Inflammatory macrophage treated with lipopolysaccharide for 1 hour (primary cell): ENCODE data around the gene ATOX1.
A peak's percentile ranks its signal among the peaks of the same experiment; 100 is the strongest.

Experiments used
- DNase-seq, 2 donors: peaks; one replicate each; pipeline ENCODE4 v3.0.0-alpha.2; 2020 to 2022

Gene ATOX1

DNA sequence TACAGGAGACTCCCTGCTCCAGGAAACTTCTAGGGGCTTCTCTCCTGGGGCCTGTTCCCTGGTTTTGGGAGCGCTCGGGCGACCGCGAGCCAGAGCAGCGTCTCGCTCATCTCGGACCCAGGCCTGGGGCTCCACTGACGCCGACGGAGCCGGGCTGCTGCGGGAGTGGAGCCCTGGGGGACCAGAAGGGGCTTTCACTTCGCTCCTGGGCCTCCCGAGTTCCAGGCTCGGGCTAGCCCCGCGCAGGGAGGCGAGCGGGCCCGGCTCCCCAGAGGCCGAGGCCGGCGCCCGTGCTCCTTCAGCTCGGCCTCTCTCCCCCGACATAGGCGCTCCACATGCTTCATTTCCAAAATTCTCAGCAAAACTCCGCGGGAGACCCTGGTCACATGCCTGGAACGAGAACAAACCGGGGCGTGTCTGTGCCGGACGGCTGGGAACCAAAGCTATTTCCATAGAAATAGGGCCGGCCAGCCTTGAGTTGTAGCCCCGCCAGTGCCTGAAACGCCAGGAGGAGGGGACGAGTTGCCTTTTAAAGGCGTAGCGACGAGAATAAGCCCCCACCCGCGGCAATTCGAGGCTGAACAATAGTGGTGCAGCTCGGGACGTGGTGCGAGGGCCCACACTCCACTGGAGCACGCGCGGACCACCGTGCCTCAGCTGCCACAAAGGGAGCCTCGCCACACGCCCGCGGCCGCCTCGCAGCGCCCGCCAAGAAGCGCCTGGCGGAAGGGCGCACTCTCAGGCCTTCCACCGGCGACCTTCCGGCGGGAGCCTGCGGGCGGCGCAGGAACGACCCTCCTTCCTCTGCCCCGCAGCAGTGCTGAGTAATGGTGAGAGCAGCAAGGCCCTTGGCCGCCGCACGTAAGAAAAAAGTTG, 12.2 kb upstream of the ATOX1 start:
- DNase-seq = peak; percentile 52 to 53

DNA sequence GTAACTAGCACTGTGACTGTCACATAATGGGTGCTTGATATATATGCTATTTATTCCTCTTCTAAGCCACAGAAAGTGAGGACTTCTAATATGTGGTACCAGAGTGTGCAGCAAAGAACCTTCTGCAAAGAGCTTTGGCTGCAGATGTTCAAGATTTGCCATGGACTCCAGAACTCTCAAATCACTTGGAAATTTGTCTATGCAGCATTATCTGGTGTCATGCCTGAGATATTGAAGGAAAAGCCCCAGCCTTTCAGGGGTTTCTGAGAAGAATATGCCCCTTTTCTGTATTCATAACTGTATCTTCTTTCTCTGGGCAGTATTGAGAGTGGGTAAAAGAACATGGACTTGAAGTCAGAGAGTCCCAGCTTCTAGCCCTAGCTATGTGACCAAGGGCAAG, 8.5 kb upstream of the ATOX1 start:
- DNase-seq = no peak

DNA sequence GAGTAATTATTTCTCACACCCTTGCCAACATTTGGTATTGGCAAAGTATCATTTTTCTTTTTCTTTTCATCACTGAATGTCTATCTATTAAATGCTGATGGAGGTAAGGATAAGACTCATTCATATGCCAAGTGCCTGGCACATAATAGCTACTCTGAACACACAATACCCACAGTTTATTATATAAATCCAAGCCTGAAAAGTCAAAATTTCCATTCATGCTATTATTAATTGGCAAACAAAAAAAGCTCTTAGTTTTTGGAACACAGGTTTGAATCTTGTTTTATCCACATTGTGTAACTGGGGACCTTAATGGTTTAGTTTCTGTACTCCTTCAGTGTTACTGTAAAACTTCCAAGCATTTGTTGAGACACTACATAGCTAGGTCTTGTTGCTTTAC, 6.4 kb upstream of the ATOX1 start:
- DNase-seq = no peak

DNA sequence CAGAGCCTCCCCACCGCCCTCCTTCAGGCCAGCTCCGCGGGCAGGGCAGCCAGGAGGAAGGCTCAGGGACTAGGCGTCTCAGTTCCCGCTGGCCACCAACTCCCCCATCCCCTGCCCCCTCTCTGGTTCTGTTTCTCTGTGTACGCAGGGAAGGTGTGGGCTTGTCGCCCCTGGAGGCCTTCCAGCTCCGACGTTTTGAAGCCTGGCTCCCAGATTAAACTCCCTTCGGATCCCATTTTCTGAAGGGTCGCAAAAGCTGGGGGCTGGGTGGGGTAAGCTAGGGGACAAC, 346 bp downstream of the ATOX1 start:
- DNase-seq = no peak

DNA sequence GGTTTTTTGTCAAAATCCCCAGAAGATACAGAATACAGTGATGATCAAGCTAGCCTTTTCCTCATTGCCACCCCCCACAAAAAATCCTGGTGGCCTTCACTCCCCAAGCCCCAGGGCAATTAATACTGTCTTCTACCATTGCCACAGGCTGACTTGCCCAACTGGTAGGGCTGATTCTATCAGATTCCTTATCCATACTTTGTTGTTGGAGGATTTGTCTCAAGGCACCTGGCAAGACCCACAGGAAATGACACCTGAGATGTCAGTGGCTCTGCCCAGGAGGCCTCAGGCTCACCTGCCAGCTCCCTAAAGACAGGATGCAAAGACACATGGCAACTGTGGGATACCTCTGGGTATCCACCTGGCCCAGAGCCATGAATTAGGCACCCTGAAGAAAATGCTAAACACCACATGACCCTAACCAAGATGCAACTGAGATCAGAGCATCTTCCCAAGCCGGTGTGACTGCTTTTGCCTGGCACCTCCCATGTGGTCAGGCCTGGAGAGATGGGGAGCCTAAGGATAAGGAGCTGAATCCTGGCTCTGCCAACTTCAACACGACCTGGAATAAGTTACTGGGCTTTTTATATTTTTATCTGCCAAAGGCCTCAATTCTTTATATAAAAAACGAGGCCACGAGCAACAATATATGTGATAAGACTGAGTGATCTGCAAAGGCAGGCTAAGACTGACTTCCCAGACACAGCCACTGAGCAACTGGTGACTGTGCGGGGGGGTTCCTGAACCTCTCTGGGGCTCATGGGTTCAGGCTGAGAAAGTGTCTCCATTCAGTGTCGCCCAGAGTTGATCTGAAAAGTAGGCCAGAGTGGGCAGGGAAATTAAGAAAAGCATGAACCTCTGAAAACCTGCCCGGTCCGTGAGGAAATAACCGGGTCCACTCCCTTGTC, 944 bp downstream of the ATOX1 start:
- peak; percentile 26 to 41 for DNase-seq

DNA sequence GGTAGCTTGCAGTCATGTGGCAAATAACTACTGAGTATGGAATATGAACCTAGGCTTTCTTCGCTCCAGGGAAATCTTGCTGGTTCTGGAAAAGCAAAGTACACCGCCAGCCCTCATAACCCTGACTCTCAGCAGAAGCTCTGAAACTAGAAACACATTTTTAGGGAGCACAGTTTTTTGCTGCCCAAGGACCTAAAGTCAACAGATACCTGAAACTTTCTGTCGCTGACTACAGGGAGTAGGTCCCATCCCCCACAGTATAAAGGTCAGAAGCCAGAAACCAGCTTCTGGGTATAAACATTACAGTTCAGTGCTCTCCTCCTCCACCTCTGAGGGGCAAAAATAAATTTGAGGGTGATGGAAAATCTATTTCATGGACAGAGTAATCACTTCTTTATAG, 3.0 kb downstream of the ATOX1 start:
- DNase-seq = no peak

DNA sequence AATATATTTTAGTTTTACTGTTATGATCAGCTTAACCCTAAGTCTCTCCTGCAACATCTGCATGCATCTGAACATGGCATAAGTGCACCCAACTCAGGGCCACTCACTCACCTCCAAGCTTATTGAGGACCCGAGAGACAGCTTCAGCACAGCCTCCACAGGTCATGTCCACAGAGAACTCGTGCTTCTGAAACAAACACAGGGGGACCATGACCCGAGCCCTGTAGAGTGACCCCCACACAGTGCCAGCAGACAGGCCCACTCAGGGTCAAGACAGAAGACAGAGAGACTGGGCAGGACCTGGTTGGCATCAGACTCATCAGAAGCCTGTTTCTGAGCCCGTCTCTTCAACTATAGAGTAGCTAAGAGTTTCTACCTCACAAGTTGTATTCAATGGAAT, 6.8 kb downstream of the ATOX1 start:
- no peak for DNase-seq

DNA sequence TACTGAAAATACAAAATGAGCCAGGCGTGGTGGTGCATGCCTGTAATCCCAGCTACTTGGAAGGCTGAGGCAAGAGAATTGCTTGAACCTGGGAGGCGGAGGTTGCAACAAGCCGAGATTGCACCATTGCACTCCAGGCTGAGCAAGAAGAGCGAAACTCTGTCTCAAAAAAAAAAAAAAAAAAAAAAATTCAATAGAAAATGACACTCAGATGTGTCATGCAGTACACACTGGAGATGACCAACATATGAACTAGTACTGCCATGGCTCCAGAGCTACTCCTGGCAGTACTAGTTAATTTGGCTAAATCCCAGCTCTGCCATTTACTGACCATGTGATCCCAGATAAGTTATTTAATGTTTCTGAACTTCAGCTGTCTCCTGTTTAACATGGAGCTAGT, 7.3 kb downstream of the ATOX1 start:
- DNase-seq = peak; percentile 74 to 86

DNA sequence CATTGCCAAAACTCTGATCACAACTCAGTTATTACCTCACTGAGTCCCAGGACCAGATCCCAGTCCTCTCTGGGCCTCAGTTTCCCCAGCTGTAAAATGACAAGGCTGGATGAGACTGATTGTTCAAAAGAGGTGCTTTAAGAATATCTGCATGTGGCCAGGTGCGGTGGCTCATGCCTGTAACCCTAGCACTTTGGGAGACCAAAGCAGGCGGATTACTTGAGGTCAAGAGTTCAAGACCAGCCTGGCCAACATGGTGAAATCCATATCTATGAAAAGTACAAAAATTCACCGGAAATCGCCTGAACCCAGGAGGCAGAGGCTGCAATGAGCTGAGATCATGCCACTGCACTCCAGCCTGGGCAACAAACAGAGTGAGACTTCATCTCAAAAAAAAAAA, 8.3 kb downstream of the ATOX1 start:
- no peak for DNase-seq

DNA sequence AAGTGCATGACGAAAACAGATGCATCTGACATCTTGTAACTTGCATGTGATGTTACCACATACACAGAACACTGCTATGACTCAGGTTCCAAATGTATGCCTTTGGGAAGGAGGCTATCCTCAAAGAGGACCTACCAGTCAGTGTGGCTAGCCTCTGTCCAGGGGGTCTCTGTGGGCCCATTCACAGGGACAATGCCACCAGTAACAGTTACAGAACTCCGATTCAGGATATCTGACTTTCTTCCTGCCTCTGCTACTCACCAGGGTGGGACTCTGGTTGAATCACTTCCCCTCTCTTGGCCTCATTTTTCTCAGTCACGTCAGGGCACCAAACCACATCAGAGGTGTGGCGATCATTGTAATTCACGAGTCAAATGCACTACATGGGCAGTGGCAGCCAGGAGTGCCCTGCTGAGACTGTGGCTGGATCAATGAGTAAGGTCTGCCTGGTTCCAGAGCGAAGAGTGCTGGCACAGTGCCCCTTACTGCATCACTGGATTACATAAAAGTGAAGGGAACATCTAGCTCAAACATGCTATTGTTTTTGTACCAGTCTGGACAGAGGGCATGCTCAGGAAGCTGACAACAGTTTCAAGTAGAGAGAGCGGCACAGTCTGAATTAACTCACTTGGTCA, 13.2 kb downstream of the ATOX1 start:
- peak; percentile 69 to 70 for DNase-seq

DNA sequence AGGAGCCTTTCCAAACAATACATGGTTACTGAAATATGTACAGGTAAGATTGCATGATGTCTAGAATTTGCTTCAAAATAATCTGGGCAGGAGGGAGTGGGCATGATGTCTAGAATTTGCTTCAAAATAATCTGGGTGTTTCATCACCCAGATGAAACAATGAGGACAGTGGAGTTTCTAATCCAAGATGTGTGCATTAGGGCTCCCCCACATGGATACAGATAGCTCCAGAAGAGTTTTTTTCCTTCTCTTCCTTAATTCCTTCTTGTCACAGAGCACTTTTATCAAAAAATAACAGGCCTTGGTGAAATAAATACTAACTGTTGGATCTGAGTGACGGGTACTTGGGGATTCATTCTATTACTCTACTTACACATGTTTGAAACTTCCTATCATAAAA, 14.9 kb downstream of the ATOX1 start:
- DNase-seq = no peak

DNA sequence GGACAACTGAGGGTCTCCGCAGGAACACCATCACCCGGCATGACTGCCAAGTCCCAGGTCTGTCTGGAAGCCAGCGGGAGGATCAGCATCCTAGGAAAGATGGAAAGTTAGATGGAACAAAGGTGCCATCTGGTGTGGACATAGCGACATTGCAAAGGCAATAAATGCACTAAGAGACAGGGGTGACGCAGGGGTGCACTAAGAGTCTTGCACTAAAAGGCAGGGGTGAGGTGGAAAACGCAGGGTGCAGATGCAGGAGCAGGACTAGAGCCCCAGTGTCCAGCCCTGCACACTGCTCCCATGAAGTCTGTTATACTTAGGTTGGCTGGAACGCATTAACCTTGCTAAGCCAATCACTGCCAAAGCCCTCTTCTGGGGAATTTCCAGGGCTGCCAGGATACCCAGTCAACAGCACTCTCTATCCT, 15.5 kb downstream of the ATOX1 start:
- peak in 1 of 2 donors; percentile 34 for DNase-seq

DNA sequence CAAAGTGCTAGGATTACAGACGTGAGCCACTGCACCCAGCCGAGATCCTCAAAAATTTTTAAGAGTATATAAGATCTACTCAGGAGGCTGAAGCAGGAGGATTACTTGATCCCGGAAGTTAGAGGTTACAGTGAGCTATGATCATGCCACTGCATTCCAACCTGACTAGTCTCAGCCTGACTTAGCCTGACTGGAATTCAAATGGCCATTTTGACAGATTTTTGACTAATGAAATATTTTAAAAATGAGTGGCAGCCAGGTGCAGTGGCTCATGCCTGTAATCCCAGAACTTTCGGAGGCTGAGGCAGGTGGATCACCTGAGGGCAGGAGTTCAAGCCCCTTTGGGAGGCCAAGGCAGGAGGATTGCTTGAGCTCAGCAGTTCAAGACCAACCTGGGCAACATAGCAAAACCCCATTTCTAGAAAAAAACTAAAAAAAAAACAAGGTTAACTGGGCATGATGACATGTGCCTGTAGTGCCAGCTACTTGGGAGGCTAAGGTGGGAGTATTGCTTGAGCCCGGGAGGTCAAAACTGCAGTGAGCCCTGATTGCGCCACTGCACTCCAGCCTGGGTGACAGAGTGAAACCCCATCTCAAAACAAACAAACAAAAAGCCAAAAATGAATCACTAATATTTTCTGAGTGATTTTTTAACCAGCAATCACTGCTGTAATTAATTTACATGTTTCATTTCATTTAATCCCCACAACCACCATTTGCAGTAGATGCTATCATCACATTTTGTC, 16.6 kb downstream of the ATOX1 start:
- no peak for DNase-seq

DNA sequence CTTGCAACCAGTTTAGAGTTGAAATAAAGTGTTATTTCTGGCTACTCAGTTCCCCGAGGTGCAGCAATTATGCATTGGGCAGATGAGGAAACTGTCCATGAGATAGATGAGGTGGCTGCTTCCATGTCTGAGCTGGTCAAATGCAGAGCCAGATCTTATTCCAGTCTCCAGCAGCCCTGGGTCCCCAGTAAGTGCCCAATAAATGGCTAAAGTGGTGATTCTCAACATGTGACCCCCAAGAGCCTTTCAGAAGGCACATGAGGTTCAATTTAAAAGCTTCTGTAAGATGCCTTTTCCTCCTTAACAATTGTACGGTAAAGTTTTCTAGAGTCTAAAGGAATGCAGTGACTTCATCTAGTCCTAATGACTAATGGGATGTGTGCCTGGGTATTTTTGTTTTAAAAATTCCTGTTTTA, 17.5 kb downstream of the ATOX1 start:
- DNase-seq = no peak

DNA sequence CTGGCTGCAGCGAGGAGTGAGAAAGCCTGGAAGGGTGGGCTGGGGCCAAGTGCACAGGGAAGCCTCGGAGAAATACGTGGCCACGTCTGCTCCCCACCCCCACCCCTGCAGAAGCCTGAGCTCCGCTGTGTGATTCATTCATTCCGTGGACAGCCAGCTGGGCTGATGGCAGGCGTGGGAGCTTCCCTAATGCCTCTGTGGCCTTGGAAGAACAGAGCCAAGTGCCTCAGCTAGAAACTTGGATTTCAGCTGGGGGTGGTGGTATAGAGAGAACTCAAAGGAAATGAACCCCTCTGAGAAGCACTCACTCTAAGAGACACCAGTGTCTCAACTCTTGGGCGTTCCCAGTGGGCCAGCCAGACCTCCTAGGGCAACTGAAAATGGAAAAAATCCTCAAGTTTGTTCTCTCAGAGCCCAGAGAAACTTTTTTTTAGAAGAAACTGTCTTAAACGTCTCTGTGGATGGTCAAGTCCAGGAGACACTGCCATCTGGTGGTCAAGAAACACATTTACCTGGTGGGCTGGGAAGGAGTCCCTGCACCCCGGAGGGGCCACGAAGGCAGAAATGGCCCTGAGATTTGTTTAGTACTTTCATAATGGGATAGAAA, 18.0 kb downstream of the ATOX1 start:
- DNase-seq = peak; percentile 57 to 88

DNA sequence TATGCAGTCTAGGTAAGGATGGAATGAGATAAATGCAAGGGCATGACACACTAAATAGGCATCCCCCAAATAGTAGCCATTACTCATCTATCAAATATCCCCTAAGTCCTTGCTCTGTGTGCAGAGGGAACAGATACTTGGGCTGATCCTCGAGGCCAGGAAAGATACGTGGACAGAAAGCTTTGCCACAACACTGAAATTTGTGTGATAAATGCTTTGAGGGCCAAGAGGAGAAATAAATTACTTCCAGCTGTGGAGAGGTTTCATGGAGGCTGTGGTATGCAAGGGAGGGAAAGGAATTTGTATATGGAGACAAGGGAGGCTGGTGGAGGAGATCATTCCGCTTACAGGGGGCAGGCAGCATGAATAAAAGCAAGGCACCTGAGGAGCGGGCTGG, 18.5 kb downstream of the ATOX1 start:
- DNase-seq = no peak

DNA sequence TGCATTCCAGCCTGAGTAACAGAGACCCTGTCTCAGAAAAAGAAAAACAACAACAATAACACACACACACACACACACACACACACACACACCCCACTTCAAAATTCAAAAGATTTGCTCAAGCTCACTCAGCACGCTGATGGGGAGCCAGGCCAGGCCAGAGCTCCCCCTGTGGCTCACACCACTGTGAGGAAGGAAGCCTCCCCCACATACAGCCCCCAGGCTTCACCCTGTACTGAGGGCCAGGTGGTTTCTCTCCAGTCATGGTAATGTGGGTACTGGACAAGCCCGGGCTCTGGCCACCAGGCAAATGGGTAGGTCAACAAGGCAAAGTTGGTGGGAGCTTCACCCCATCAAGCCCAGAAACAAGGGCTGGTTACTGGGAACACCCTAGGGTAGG, 19.0 kb downstream of the ATOX1 start:
- DNase-seq = no peak

DNA sequence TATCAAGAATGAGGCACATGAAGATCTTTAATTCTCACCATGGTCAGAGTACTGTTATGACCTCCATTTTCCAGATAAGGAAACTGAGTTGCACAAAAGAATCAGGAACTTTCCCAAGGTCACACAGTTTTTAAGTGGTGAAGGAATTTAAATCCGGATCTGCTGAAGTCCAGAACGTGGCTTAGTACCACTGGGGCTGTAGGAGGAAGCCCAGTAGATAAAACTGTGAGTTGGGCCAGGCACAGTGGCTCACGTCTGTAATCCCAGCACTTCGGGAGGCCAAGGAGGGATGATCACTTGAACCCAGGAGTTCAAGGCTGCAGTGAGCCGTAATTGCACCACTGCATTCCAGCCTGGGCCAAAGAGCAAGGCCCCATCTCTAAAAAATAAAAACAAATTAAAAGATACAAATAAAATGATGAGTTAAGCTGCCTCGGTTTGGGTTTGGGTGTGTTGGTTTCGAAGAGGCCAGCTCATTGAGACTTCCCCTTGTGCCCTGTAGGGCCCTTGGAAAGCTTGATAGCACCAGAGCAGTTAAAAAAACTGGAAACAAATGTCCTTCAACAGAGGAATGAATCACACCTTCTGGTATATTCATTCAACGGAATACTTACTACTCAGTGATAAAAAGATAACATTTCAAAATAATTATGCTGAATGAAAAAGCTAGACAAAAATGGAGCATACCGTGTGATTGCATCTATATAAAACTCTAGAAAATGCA, 20.1 kb downstream of the ATOX1 start:
- DNase-seq = no peak

DNA sequence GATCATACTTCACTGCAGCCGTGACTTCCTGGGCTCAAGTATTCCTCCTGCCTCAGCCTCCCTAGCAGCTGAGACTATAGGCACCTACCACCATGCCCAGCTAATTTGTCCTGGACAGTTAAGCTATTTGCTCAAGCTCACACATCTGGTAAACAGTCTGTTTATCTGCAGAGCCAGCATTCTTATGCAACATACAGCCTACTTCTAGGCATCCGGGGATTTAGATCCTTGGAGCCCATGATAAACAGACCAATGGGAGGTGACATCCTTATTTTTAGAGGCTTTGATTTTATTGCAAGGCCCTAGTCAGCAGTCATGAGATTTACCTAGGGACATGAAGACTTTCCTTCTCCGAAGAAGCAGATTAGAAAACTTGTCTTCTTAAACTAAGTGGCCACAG, 21.0 kb downstream of the ATOX1 start:
- no peak for DNase-seq

DNA sequence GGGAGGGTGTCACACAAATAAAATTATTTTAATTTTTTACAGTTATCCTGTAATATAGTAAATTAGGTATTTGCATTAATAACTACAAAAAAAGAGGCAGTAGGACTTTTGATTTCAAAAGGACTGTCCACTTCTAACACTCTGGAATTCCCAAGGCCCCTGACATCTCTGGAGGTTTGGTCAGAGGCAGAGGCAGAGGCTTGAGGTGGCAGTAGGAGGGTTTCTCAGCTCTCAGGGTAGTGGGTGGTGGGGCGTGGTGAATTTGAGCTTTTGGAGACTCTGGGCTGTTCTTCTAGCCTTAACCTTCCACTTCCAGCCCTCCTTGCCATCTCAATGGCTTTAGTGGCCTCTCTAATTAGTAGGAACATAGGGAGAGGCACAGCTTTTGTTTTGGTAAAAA, 22.8 kb downstream of the ATOX1 start:
- DNase-seq = peak in 1 of 2 donors; percentile 75

DNA sequence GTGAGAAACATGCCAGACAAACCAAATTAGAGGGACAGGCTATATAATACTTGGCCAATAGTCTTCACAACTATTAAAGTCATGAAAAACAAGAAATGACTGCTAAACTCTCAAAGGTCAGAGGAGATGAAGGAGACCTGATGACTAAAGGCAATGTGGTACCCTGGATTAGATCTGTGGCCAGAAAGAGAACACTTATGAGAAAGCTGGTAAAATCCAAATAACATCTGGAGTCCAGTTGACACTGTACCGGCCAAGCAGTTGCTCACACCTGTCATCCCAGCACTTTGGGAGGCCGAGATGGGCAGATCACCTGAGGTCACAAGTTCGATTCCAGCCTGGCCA, 24.4 kb downstream of the ATOX1 start:
- no peak for DNase-seq
